Liver (tissue), 9 donors: ENCODE results near the gene PKHD1. TPM values are rescaled to one million over a fixed set of nuclear protein-coding genes. Genes with fewer than 3 reads are reported as not detected.

Experiments used
- DNase-seq: peaks from one replicate; pipeline ENCODE4 v3.0.0-alpha.2; 2017; ENCODE audit warnings: low spot score
- H3K27ac ChIP-seq, 2 donors: one replicate each; pipeline ENCODE4 v1.7.0; 2013; ENCODE audit warnings: inconsistent platforms in 2 of 2, low read length in 2 of 2, control low read depth in 1 of 2, low read depth in 1 of 2, mild to moderate bottlenecking in 1 of 2
- H3K27me3 ChIP-seq, 4 donors: one replicate each; pipeline versions ENCODE4 v1.6.1 to v1.7.0; 2013; ENCODE audit warnings: low read length in 3 of 4, inconsistent platforms in 1 of 4, mild to moderate bottlenecking in 1 of 4, moderate library complexity in 1 of 4; ENCODE audit not compliant: control insufficient read depth in 4 of 4, insufficient read depth in 4 of 4
- H3K36me3 ChIP-seq, 4 donors: one replicate each; pipeline versions ENCODE4 v1.6.1 to v1.7.0; 2013; ENCODE audit warnings: low read length in 3 of 4, mild to moderate bottlenecking in 3 of 4, low read depth in 1 of 4, moderate library complexity in 1 of 4; ENCODE audit not compliant: control insufficient read depth in 4 of 4, insufficient read depth in 3 of 4
- H3K4me1 ChIP-seq, 4 donors: one replicate each; pipeline versions ENCODE4 v1.6.1 to v1.7.0; 2013; ENCODE audit warnings: low read length in 3 of 4, mild to moderate bottlenecking in 3 of 4, moderate library complexity in 1 of 4; ENCODE audit not compliant: control insufficient read depth in 4 of 4, insufficient read depth in 4 of 4
- H3K4me3 ChIP-seq, 3 donors: one replicate each; pipeline versions ENCODE4 v1.6.1 to v1.7.0; 2013; ENCODE audit warnings: low read length in 3 of 3, control low read depth in 1 of 3, low read depth in 1 of 3, mild to moderate bottlenecking in 1 of 3
- H3K9ac ChIP-seq, 2 donors: one replicate each; pipeline ENCODE4 v1.7.0; 2013; ENCODE audit warnings: low read length in 2 of 2, mild to moderate bottlenecking in 2 of 2, moderate library complexity in 2 of 2, control low read depth in 1 of 2, low read depth in 1 of 2
- H3K9me3 ChIP-seq, 4 donors: one replicate each; pipeline versions ENCODE4 v1.6.1 to v1.7.0; 2013; ENCODE audit warnings: low read length in 3 of 4; ENCODE audit not compliant: control insufficient read depth in 4 of 4
- EGR1 ChIP-seq, 2 donors: IDR thresholded peaks; 2 replicates each; pipeline ENCODE4 v1.6.1; 2016 to 2018; ENCODE audit warnings: antibody characterized with exemption in 2 of 2, low read depth in 2 of 2
- FOXA2 ChIP-seq: IDR thresholded peaks from 2 replicates; pipeline ENCODE4 v1.6.1; 2016; ENCODE audit warnings: antibody characterized with exemption
- GABPA ChIP-seq, 2 donors: IDR thresholded peaks in 1 of 2; conservative IDR thresholded peaks in 1 of 2; 2 replicates each; pipeline ENCODE4 v1.6.1; 2016; ENCODE audit warnings: antibody characterized with exemption in 2 of 2, mild to moderate bottlenecking in 1 of 2, moderate library complexity in 1 of 2
- HNF4A ChIP-seq, 2 donors: conservative IDR thresholded peaks; 2 replicates each; pipeline ENCODE4 v1.6.1; 2016; ENCODE audit warnings: antibody characterized with exemption in 2 of 2, mild to moderate bottlenecking in 2 of 2
- HNF4G ChIP-seq: IDR thresholded peaks from 2 replicates; pipeline ENCODE4 v1.6.1; 2016; ENCODE audit warnings: antibody characterized with exemption
- JUND ChIP-seq, 2 donors: IDR thresholded peaks; 2 replicates each; pipeline ENCODE4 v1.6.1; 2016; ENCODE audit warnings: antibody characterized with exemption in 2 of 2
- NR2F2 ChIP-seq: IDR thresholded peaks from 2 replicates; pipeline ENCODE4 v1.6.1; 2016; ENCODE audit warnings: antibody characterized with exemption
- RXRA ChIP-seq, 2 donors: IDR thresholded peaks; 2 replicates each; pipeline ENCODE4 v1.6.1; 2017 to 2018; ENCODE audit warnings: antibody characterized with exemption in 2 of 2, mild to moderate bottlenecking in 1 of 2
- SP1 ChIP-seq: IDR thresholded peaks from 2 replicates; pipeline ENCODE4 v1.6.1; 2018; ENCODE audit warnings: antibody characterized with exemption, mild to moderate bottlenecking
- TAF1 ChIP-seq: conservative IDR thresholded peaks from 2 replicates; pipeline ENCODE4 v1.6.1; 2016; ENCODE audit warnings: antibody characterized with exemption, mild to moderate bottlenecking
- YY1 ChIP-seq: IDR thresholded peaks from 2 replicates; pipeline ENCODE4 v1.6.1; 2016; ENCODE audit warnings: antibody characterized with exemption, mild to moderate bottlenecking
- WGBS: extraction: QIAGEN DNeasy Blood & Tissue Kit; methylation state at CpG from one replicate; pipeline ENCODE4 v1.1.7; 2013; 5-methylcytosine and 5-hydroxymethylcytosine counted together
- polyA plus RNA-seq, 2 donors: library from polyadenylated mRNA; stranded (reverse) in 1 of 2; unstranded in 1 of 2; fragments of 200-250 nt in 1 of 2; fragments of >200 nt in 1 of 2; fragmentation: Nextera tagmentation in 1 of 2; extraction: Ambion mirVana in 1 of 2; gene quantifications; one replicate each; pipeline versions ENCODE4 v1.2.1 to v1.2.3, GENCODE V29; 2013 to 2015
- total RNA-seq, 2 donors: library from RNA; depleted of rRNA; stranded (reverse); fragments of >200 nt; gene quantifications; one replicate each; pipeline ENCODE4 v1.2.3, GENCODE V29; 2014
- TF ChIP-seq, protein P1 (sequence below): IDR thresholded peaks from 2 replicates; pipeline ENCODE4 v1.6.1; 2016; ENCODE audit warnings: antibody characterized with exemption
- TF ChIP-seq, protein P2 (sequence below): IDR thresholded peaks from 2 replicates; pipeline ENCODE4 v1.6.1; 2016; ENCODE audit warnings: antibody characterized with exemption, mild to moderate bottlenecking
- TF ChIP-seq, protein P3 (sequence below): IDR thresholded peaks from 2 replicates; pipeline ENCODE4 v1.6.1; 2016; ENCODE audit warnings: antibody characterized with exemption
- TF ChIP-seq, protein P4 (sequence below): IDR thresholded peaks from 2 replicates; pipeline ENCODE4 v1.6.1; 2016; ENCODE audit warnings: antibody characterized with exemption
- donor health status: healthy.
- donor health status: healthy.
- donor health status: healthy.
- donor health status: healthy.
- donor health status: healthy.

Gene PKHD1
- total and polyA plus RNA-seq, 4 donors, result 0.45 to 10.6 (median 3.2) TPM

DNA sequence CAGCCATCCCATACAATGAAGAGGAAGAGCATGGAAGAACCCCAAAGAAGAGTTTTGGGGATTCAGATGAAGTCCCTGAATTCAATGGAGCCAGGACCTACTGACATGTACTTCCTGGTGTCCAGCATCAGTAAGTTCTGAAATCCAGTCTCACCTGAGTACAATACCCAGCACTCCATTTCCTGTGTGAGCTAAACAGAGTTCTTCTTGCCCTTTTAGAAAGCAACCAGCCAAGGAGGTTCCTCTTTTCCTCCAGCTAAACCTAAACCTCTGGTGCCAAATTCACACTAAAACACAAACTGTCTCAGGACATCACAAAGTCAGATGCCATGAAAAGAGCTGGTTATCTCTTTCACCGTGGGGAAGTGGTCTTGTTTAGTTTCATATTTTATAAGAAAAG is 71.5 kb downstream of the PKHD1 start:
- TF ChIP-seq GABPA (IDR thresholded peaks at IDR 0.05 in 1 of 2, conservative IDR thresholded peaks at IDR 0.05 in 1 of 2), result no peak
- TF ChIP-seq, protein P1, sequence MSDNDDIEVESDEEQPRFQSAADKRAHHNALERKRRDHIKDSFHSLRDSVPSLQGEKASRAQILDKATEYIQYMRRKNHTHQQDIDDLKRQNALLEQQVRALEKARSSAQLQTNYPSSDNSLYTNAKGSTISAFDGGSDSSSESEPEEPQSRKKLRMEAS, result no peak
- no peak for TF ChIP-seq FOXA2
- TF ChIP-seq, protein P2, sequence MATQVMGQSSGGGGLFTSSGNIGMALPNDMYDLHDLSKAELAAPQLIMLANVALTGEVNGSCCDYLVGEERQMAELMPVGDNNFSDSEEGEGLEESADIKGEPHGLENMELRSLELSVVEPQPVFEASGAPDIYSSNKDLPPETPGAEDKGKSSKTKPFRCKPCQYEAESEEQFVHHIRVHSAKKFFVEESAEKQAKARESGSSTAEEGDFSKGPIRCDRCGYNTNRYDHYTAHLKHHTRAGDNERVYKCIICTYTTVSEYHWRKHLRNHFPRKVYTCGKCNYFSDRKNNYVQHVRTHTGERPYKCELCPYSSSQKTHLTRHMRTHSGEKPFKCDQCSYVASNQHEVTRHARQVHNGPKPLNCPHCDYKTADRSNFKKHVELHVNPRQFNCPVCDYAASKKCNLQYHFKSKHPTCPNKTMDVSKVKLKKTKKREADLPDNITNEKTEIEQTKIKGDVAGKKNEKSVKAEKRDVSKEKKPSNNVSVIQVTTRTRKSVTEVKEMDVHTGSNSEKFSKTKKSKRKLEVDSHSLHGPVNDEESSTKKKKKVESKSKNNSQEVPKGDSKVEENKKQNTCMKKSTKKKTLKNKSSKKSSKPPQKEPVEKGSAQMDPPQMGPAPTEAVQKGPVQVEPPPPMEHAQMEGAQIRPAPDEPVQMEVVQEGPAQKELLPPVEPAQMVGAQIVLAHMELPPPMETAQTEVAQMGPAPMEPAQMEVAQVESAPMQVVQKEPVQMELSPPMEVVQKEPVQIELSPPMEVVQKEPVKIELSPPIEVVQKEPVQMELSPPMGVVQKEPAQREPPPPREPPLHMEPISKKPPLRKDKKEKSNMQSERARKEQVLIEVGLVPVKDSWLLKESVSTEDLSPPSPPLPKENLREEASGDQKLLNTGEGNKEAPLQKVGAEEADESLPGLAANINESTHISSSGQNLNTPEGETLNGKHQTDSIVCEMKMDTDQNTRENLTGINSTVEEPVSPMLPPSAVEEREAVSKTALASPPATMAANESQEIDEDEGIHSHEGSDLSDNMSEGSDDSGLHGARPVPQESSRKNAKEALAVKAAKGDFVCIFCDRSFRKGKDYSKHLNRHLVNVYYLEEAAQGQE, result no peak
- TF ChIP-seq NR2F2, result no peak
- no peak for TF ChIP-seq JUND (IDR thresholded peaks at IDR 0.05)
- TF ChIP-seq SP1, result no peak
- TF ChIP-seq, protein P3, sequence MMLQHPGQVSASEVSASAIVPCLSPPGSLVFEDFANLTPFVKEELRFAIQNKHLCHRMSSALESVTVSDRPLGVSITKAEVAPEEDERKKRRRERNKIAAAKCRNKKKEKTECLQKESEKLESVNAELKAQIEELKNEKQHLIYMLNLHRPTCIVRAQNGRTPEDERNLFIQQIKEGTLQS, result no peak
- Histone ChIP-seq H3K27ac (no peak overlapping the region), H3K4me3 (no peak overlapping the region), H3K9ac (no peak overlapping the region), H3K36me3 (peaks cover 0 to 3% (median 0%) of the 10 kb centered on the region in 4 donors), H3K27me3 (no peaks in the 10 kb centered on the region), H3K9me3 (no peaks in the 10 kb centered on the region), H3K4me1 (peaks cover 0 to 22% (median 20%) of the 10 kb centered on the region in 4 donors)
- no peak for DNase-seq
- 63% methylated on average over 1 of the region's 1 CpG for WGBS

- no peaks in the 10 kb centered on the region for H3K9me3 ChIP-seq
These were observed 73.0 kb downstream of the PKHD1 start for GRCh38 chr6:52014391-52014790.

DNA sequence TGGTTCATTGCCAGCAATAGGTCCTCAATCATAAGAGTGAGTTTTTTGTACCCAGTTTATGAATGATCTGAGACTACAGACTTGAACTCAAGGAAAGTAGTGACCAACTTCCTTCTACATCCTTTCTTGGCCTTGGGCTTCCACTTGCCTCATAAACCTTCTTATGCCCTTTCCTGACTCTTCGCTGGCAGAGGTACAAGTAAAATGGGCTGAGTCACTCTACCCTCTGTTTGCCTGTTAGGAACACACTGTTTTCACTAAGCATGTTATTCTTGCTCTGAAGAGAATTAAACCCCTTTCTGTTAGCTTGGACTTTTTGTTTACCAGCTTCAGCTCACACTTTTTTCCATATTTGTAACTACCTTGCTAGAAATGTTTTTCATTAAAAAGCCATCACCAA is 74.4 kb downstream of the PKHD1 start:
- H3K36me3 ChIP-seq, result peaks cover 0 to 3% (median 0%) of the 10 kb centered on the region in 4 donors
- H3K4me1 ChIP-seq, result no peaks in the 10 kb centered on the region
- peak in 1 of 2 donors; percentile 76 for TF ChIP-seq RXRA (IDR thresholded peaks at IDR 0.05)
- TF ChIP-seq HNF4A (conservative IDR thresholded peaks at IDR 0.05), result peak in 1 of 2 donors; percentile 61
- TF ChIP-seq, protein P4, sequence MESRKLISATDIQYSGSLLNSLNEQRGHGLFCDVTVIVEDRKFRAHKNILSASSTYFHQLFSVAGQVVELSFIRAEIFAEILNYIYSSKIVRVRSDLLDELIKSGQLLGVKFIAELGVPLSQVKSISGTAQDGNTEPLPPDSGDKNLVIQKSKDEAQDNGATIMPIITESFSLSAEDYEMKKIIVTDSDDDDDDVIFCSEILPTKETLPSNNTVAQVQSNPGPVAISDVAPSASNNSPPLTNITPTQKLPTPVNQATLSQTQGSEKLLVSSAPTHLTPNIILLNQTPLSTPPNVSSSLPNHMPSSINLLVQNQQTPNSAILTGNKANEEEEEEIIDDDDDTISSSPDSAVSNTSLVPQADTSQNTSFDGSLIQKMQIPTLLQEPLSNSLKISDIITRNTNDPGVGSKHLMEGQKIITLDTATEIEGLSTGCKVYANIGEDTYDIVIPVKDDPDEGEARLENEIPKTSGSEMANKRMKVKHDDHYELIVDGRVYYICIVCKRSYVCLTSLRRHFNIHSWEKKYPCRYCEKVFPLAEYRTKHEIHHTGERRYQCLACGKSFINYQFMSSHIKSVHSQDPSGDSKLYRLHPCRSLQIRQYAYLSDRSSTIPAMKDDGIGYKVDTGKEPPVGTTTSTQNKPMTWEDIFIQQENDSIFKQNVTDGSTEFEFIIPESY, result peak; percentile 12
- no peak for TF ChIP-seq HNF4G
- TF ChIP-seq YY1, result peak; percentile 42
- TF ChIP-seq NR2F2, result no peak
- no peak for TF ChIP-seq FOXA2
- TF ChIP-seq JUND (IDR thresholded peaks at IDR 0.05), result peak in 1 of 2 donors; percentile 34
- TF ChIP-seq TAF1, result no peak
- TF ChIP-seq SP1, result no peak
- no peak for DNase-seq
- no peak overlapping the region for H3K4me3 ChIP-seq
- 73% methylated on average over 1 of the region's 1 CpG for WGBS
- no peak overlapping the region for H3K27ac ChIP-seq
- no peaks in the 10 kb centered on the region for H3K27me3 ChIP-seq
- H3K9ac ChIP-seq, result no peak overlapping the region
- H3K9me3 ChIP-seq, result no peaks in the 10 kb centered on the region

More at GRCh38 chr6:52014391-52014790, 73.0 kb downstream of the PKHD1 start:
- Histone ChIP-seq H3K4me1 (peaks cover 0 to 6% (median 6%) of the 10 kb centered on the region in 4 donors), H3K27me3 (no peaks in the 10 kb centered on the region), H3K4me3 (no peak overlapping the region), H3K27ac (no peak overlapping the region), H3K9ac (no peak overlapping the region), H3K36me3 (peaks cover 0 to 3% (median 0%) of the 10 kb centered on the region in 4 donors)
- TF ChIP-seq EGR1 (IDR thresholded peaks at IDR 0.05; ENCODE audit: low read depth in 2 of 2) (no peak), YY1 (no peak)
- TF ChIP-seq, protein P1, result no peak
- DNase-seq, result no peak
- 89% methylated on average over 1 of the region's 1 CpG for WGBS
